HG03139 (cell line): ENCODE measurements around the gene NMNAT1.
"Not testable (repeated sequence)": the region's sequence is repeated elsewhere in the genome, so short reads cannot be mapped to it uniquely, and the experiment has no call there.

ENCODE experiments used
- ATAC-seq: cut with Tn5 transposase; IDR thresholded peaks from one replicate; pipeline ENCODE4 v1.9.1; 2021; ENCODE audit not compliant: unreplicated experiment

Gene NMNAT1

DNA sequence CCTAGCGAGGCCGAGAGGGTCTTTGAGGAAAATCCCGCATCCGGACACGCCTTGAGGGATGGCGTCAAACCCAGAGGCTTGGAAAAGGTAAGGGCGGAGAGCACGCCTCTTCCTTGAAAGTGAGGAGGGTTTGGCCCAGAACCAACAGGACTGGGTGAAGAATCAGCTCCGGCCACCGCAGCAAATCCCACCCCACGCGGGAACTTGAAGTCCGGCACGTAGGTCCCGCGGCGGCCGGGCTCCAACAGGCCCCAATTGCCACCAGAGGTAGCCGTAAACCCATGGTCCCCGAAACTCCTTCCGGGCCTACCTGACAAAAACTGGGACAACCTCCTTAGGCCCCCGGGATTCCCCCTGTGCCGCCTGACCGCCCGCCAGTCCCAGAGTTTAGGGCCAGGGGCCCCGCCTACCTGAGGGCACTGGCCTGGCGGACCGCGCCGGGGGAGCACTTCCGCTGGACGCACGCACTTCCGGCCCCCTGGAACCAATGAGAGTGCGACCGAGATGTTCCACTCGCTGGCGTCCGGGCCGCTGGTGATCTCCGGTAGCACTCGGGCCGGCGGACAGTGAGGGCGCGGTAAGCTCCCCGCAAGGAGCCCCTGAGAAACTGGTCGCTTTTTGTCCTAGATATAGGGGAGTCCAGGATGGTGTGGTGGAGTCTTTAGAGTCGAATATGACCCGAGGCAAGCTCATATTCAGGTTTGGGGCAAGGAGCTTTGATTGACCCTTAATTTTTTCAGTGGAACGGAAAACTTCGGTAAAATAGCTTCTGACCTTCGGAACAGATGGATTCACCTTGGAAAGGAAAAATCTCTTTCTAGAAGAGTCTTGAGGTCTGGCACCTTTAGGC lies at the start of gene NMNAT1, which contains the start of gene LZIC:
Gene NMNAT1, plus strand, starts transcription at position 537 of the 850 bp plus-strand sequence. CDS start 28,599 bp downstream, outside the sequence.
Gene LZIC, minus strand, starts transcription at position 453 of the 850 bp plus-strand sequence. CDS start 6,772 bp downstream, outside the sequence.
- ATAC-seq = peak; percentile 86

DNA sequence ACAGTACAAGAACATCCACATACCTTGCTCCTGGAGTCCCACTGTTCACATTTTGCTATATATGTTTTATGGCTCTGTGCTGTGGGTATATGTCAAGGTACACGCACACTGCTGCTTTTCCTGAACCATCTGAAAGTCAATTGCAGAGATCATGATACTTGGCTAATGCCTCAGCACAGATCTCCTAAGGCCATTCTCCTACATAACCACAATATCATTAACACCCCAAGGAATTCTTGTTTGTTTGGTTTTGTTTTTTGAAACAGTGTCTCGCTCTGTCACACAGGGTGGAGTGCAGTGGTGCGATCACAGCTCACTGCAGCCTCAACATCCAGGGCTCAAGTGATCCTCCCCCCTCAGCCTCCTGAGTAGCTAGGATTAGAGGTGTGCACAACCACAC lies 49.2 kb upstream of the NMNAT1 start:
- no peak for ATAC-seq

DNA sequence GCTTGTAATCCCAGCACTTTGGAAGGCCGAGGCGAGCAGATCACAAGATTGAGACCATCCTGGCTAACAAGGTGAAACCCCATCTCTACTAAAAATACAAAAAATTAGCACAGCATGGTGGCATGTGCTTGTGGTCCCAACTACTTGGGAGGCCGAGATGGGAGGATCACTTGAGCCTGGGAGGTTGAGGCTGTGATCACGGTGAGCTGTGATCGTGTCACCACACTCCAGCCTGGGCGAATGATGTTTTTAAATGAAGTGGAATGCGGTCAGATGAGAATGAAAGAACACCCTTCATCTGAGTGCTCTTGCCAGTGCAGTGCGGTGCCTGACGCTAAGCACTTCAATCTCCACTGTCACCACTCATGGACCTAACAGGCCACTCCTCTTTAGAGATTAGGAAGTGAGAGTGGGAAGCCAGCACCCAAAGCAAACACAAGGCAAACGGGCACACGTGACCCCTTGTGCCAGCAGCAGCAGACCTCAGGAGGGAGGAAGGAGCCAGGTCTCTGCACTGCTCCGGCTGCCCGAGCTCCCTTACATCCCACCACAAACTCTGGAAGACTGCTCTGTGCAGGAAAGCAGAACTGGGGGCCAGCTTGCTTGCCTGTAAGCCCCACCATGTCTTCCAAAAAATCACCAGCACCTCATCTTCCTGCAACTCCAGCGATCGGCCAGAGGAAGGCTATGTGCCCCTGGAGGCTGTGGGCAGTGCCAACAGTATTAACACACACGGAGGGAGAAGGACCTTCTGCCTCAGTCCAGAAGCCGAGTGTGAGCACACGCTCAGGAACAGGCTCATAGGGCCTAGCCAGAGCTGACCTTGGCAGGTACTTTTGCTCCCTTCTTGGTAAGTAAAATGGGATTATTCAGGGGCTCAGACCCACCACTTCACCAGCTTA lies 42.9 kb upstream of the NMNAT1 start:
- ATAC-seq = no peak

DNA sequence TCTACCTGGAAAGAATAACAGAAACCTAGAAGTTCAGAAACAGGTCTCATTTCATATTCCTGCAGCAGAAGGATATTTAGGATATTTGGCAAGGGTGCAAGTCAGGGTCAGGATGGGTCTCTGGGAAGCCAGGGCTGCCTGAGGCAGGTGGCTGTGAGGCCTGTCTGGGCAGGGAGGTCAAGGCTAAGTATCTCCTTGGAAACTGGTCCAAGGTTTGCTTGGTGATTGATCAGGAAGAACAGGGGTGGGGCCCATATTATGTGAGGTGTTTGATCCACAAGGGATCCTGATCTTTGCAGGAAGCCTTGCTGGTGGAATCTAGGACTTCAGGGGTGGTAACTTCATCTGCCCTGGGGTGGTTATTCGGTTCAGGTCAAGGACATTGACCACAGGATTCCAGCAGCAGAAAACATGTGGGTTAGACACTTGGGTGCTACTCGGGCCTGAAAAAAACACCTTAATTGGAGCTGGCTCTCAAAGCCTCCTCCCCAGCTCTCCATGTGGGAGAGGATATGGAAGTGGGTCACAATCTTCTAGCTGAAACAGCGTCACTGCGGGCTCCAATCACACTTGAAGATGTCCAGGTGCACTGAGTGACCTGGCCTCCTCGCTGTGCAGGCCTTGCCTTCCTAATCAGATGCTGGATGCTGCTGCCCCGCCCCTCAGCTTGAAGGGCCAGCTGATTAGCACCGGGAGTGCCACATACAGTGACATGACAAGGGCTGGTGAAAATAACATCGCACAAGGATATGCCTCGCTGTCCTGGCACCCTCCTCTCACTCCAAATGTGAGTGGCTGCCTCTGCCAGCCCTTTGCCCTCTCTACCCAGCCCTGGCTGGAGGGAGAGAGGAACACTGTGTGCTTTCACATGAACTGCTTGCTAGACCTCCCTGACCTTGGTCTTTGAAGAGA lies 41.9 kb upstream of the NMNAT1 start:
- ATAC-seq = no peak

DNA sequence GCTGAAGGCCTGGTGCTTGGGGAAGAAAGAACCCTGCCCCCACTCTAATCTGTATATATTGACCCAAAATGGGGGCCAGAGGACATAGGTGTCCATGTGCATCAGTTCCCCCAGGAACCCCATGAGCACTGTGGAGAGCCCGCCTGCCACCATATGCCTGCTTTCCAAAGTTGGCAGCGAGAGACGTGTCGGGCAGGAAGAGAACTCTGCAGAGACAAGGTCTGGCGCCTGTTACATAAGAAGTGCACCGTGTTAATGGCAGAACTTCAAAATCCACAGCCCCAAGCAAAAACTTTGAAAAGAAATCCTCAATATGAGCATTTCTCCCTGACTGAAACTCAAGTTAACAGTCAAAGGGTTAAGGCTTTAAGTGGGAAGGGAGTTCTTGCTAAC lies 41.2 kb upstream of the NMNAT1 start:
- no peak for ATAC-seq

- ATAC-seq = no peak
These were observed 39.3 kb upstream of the NMNAT1 start for GRCh38 chr1:9903801-9904527.

DNA sequence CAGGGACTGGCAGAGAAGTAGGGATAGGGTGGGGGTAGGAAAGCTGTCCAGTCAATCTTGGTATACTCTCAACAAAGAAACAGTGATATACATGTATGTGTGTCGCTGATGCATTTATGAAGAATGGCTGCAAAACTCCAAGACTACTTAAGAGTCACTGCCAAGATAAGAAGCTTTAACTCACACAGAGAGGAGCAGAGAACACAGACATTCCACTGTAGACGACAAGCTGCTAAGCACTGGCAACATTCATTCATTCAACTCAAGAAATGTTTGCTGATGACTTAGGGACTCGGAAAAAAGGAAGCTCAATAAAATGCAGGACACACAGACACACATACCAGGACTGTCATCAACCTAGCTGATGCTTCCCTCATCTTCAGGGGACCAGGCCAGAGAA lies 38.7 kb upstream of the NMNAT1 start:
- ATAC-seq = no peak

- ATAC-seq = no peak
These were observed 38.3 kb upstream of the NMNAT1 start for GRCh38 chr1:9905010-9905409.

- no peak for ATAC-seq
These were observed 36.8 kb upstream of the NMNAT1 start for GRCh38 chr1:9906466-9906865.

- no peak for ATAC-seq
These were observed 35.8 kb upstream of the NMNAT1 start for GRCh38 chr1:9907441-9907840.

DNA sequence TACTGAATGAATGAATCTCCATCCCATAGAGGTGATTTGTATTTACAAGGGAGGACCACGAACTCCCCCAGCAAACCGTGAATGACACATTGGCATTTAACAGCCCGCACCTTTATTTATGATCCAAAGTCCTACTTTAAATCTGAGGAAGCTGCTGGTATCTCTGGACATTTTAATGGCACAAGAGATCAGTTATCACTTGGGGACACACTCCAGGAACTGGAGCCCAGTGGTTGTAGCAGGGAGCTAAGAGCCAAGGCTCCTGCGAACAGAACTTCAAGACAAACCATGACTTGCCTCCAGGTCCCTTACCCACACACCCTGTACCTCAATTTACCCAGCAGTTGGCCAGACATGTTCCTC lies 34.4 kb upstream of the NMNAT1 start:
- no peak for ATAC-seq

- no peak for ATAC-seq
These were observed 33.8 kb upstream of the NMNAT1 start for GRCh38 chr1:9909234-9910046.

DNA sequence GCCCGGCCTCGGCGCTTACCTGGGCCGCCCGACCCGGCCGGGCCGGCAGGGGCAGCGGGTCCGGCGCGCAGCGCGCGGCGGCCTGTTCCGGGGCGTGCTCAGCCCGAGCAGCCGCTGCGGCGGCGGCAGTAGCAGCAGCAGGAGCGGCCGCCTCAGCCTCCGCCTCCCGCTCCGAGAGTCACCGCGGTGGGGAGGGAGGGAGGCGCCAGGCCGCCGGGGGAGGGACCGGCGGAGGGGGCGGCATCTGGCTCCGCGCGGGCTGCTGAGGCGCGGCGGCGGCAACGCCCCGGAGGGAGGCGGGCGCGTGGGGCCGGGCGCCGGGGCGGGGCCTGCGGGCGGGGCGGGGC lies 33.2 kb upstream of the NMNAT1 start, which contains the start of gene CTNNBIP1:
Gene CTNNBIP1, minus strand, starts transcription at position 194 of the 347 bp plus-strand sequence. CDS start 38,205 bp downstream, outside the sequence.
- ATAC-seq = peak; percentile 81

DNA sequence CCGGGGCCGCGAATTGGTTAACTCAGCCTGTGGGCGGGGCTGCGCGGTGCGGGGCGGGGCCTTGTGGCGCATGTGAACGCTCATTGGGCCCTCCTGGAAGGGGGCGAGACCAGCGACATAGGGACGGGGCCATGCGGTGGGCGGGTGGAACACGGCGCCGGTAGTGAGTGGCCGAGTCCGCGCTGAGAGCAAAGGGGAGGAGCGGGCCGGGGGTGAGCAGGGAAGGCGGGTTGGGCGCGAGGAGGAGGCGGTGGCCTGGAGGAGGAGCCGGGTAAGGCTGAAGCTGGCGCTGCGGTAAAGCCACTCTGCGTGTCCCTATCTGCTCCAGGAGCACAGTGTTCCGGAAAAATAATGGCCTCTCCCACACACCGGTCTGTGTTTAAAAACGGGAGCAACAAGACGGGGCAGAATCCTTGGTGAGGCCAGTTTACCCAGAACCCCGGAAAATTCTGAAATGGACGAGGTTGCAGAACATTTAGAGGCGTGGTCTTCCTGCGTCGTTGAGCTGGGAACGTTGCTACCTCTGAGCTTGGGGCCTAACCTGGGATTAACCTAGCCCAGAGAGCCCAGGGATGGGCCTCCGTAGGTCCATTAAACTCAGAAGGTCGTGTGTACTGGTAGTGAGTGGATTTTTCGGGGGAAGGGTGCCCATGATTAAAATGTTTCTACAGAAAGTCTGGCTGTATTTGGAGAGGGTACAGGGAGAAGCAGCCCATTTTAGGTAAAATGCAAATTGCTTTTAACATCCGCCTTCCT lies 32.7 kb upstream of the NMNAT1 start:
- peak; percentile 86 for ATAC-seq

DNA sequence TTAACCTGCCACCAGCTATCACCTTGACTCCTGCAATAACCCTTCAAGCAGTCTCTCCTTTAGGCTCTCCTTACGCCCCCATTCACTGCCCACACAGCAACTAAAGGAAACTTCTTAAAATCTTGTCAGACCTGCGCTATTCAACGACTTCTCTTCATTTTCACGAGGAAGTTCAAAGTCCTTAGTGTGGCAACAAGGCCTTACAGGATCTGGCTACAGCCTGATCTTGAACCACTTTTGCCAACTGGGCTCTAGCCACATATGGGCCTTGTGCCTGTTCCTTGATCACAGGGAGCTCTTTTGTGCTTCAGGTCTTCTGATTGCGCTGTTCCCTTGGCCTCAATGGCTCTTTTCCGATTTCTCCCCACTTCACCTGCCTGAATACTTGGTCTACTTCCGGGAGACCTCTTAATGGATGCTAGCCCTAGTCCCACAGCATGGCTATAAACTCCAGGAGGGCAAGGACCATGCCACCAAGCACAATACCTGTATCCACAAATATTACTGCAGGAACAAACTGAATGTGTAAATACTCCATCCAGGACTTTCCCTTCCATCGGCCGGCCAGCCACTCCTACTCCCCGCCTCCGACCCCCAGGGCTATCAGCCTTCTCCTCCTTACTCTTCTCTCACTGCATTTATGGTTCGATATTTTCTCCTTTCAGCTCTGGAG lies 30.9 kb upstream of the NMNAT1 start:
- no peak for ATAC-seq

- no peak for ATAC-seq
These were observed 28.7 kb upstream of the NMNAT1 start for GRCh38 chr1:9914610-9914937.

DNA sequence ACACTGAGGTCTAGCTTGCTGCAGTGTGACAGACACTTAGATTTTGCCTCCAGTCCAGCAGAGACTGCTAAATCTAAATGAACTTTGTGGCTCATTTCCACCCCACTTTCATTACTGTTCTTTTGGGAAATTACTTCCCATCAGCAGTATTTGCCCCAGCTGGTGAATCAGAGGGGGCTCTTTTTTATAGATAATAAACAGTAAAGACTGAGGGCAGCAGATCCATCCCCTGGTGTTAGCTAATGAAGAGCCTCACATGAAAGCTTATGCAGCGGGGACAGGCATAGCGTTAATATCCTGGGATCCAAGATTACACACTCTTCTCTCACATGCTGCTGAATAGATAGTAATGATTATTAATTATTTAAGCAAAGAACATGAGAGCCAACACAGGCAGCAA lies 26.8 kb upstream of the NMNAT1 start:
- no peak for ATAC-seq

DNA sequence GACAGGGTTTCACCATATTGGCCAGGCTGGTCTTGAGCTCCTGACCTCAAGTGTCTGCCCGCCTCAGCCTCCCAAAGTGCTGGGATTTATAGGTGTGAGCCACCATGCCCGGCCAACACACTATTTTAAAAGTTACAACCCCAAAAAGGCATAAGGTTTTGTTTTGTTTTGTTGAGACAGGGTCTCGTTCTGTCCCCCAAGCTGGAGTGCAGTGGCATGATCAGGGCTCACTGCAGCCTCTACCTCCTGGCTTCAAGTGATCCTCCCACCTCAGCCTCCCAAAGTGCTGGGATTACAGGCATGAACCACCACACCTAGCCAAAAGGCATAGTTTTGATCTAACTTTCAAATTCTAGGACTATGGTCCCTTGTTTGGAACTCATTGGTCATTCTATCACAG lies 25.8 kb upstream of the NMNAT1 start:
- not testable (repeated sequence) for ATAC-seq
